H9 (cell line): Measurements from ENCODE around the gene ZNF444. TPM values are rescaled to one million over a fixed set of nuclear protein-coding genes. Genes with fewer than 3 reads are reported as not detected.

ENCODE experiments used
- DNase-seq: peaks from one replicate; pipeline ENCODE4 v3.0.0-alpha.2; 2017
- H2AFZ ChIP-seq: one replicate; pipeline ENCODE4 v1.6.1; 2013; ENCODE audit warnings: mild to moderate bottlenecking, low read length, control low read depth, moderate library complexity
- H2AK5ac ChIP-seq: 2 replicates; pipeline ENCODE4 v1.6.1; 2013; ENCODE audit warnings: low read length, control low read depth, mixed read lengths; ENCODE audit not compliant: insufficient read length
- H2BK120ac ChIP-seq: one replicate; pipeline ENCODE4 v1.6.1; 2013; ENCODE audit warnings: low read depth, mild to moderate bottlenecking, low read length, control low read depth, inconsistent platforms; ENCODE audit not compliant: poor library complexity, severe bottlenecking
- H2BK12ac ChIP-seq: 2 replicates; pipeline ENCODE4 v1.6.1; 2013; ENCODE audit warnings: low read length, control low read depth, mixed read lengths, low read depth; ENCODE audit not compliant: insufficient read length
- H2BK15ac ChIP-seq: 2 replicates; pipeline ENCODE4 v1.6.1; 2013; ENCODE audit warnings: low read depth, low read length, control low read depth
- H2BK20ac ChIP-seq: one replicate; pipeline ENCODE4 v1.6.1; 2013; ENCODE audit warnings: low read depth, mild to moderate bottlenecking, low read length, control low read depth, inconsistent platforms; ENCODE audit not compliant: poor library complexity, severe bottlenecking
- H2BK5ac ChIP-seq: 2 replicates; pipeline ENCODE4 v1.6.1; 2013; ENCODE audit warnings: low read length, control low read depth, mixed read lengths; ENCODE audit not compliant: insufficient read length
- H3K14ac ChIP-seq: 2 replicates; pipeline ENCODE4 v1.6.1; 2013; ENCODE audit warnings: low read length, control low read depth; ENCODE audit not compliant: insufficient read depth
- H3K18ac ChIP-seq: 2 replicates; pipeline ENCODE4 v1.6.1; 2013; ENCODE audit warnings: low read depth, mild to moderate bottlenecking, mixed read lengths, low read length, control low read depth; ENCODE audit not compliant: insufficient read length
- H3K23ac ChIP-seq: 2 replicates; pipeline ENCODE4 v1.6.1; 2013; ENCODE audit warnings: low read length, control low read depth, mixed read lengths, low read depth; ENCODE audit not compliant: insufficient read length
- H3K23me2 ChIP-seq: 2 replicates; pipeline ENCODE4 v1.6.1; 2013; ENCODE audit warnings: low read depth, mild to moderate bottlenecking, mixed read lengths, low read length, control low read depth; ENCODE audit not compliant: insufficient read length, poor library complexity, severe bottlenecking
- H3K27ac ChIP-seq: 2 replicates; pipeline ENCODE4 v1.5.1; 2013; ENCODE audit warnings: low read length, control low read depth, mixed read lengths, low read depth; ENCODE audit not compliant: insufficient read length
- H3K27me3 ChIP-seq: 2 replicates; pipeline ENCODE4 v1.6.1; 2013; ENCODE audit warnings: low read length, control low read depth, inconsistent platforms; ENCODE audit not compliant: insufficient read depth
- H3K4ac ChIP-seq: 2 replicates; pipeline ENCODE4 v1.6.1; 2013; ENCODE audit warnings: low read depth, mild to moderate bottlenecking, control low read depth, inconsistent platforms, low read length, moderate library complexity
- H3K4me1 ChIP-seq: 2 replicates; pipeline ENCODE4 v1.6.1; 2013; ENCODE audit warnings: low read length, control low read depth, inconsistent platforms; ENCODE audit not compliant: insufficient read depth
- H3K4me2 ChIP-seq: 2 replicates; pipeline ENCODE4 v1.6.1; 2013; ENCODE audit warnings: low read length, control low read depth, mixed read lengths; ENCODE audit not compliant: insufficient read length, insufficient read depth
- H3K56ac ChIP-seq: 2 replicates; pipeline ENCODE4 v1.6.1; 2013; ENCODE audit warnings: low read depth, mild to moderate bottlenecking, mixed read lengths, low read length, control low read depth; ENCODE audit not compliant: insufficient read length
- H3K79me1 ChIP-seq: 2 replicates; pipeline ENCODE4 v1.6.1; 2013; ENCODE audit warnings: low read depth, mild to moderate bottlenecking, moderate library complexity, low read length, control low read depth, inconsistent platforms; ENCODE audit not compliant: insufficient read depth, poor library complexity, severe bottlenecking
- H3K79me2 ChIP-seq: 2 replicates; pipeline ENCODE4 v1.6.1; 2013; ENCODE audit warnings: low read length, control low read depth, inconsistent platforms; ENCODE audit not compliant: insufficient read depth
- H3K9ac ChIP-seq: 2 replicates; pipeline ENCODE4 v1.6.1; 2013; ENCODE audit warnings: low read length, control low read depth, mixed read lengths; ENCODE audit not compliant: insufficient read length; ENCODE audit errors: extremely low read depth
- H3K9me3 ChIP-seq: one replicate; pipeline ENCODE4 v1.6.1; 2013; ENCODE audit warnings: low read depth, low read length, inconsistent platforms; ENCODE audit not compliant: control insufficient read depth
- H3T11ph ChIP-seq: one replicate; pipeline ENCODE4 v1.6.1; 2013; ENCODE audit warnings: mild to moderate bottlenecking, low read length, control low read depth, inconsistent platforms
- H4K20me1 ChIP-seq: one replicate; pipeline ENCODE4 v1.6.1; 2013; ENCODE audit not compliant: control insufficient read depth, insufficient read length, insufficient read depth
- H4K5ac ChIP-seq: 2 replicates; pipeline ENCODE4 v1.6.1; 2013; ENCODE audit warnings: low read depth, mild to moderate bottlenecking, mixed read lengths, low read length, control low read depth; ENCODE audit not compliant: insufficient read length
- H4K8ac ChIP-seq: replicated peaks from 2 replicates; pipeline ENCODE4 v1.6.1; 2013; ENCODE audit warnings: low read length, control low read depth, mixed read lengths, low read depth; ENCODE audit not compliant: insufficient read length
- H4K91ac ChIP-seq: 2 replicates; pipeline ENCODE4 v1.6.1; 2013; ENCODE audit warnings: low read depth, mild to moderate bottlenecking, moderate library complexity, mixed read lengths, low read length, control low read depth; ENCODE audit not compliant: insufficient read length
- H3K27ac Mint-ChIP-seq, 3 experiments: 2 replicates in 2 of 3; 3 replicates in 1 of 3; pipeline ENCODE4 v1.8.0; 2020 to 2021; ENCODE audit warnings: mixed read lengths in 3 of 3, mild to moderate bottlenecking in 1 of 3, moderate library complexity in 1 of 3
- H3K27me3 Mint-ChIP-seq: 2 replicates; pipeline ENCODE4 v1.8.0; 2021; ENCODE audit warnings: low read depth, mild to moderate bottlenecking, moderate library complexity, mixed read lengths
- H3K36me3 Mint-ChIP-seq, 3 experiments: 2 replicates in 2 of 3; 3 replicates in 1 of 3; pipeline ENCODE4 v1.8.0; 2020 to 2021; ENCODE audit warnings: low read depth in 3 of 3, mixed read lengths in 3 of 3; ENCODE audit not compliant: insufficient read depth in 1 of 3
- H3K4me1 Mint-ChIP-seq, 2 experiments: 2 replicates each; pipeline ENCODE4 v1.8.0; 2020; ENCODE audit warnings: mixed read lengths in 2 of 2
- H3K4me3 Mint-ChIP-seq, 2 experiments: 2 replicates in 1 of 2; 3 replicates in 1 of 2; pipeline ENCODE4 v1.8.0; 2020 to 2021; ENCODE audit warnings: mild to moderate bottlenecking in 2 of 2, mixed read lengths in 2 of 2, moderate library complexity in 1 of 2
- H3K9me3 Mint-ChIP-seq, 2 experiments: 2 replicates in 1 of 2; 3 replicates in 1 of 2; pipeline ENCODE4 v1.8.0; 2020; ENCODE audit warnings: mild to moderate bottlenecking in 2 of 2, mixed read lengths in 2 of 2, moderate library complexity in 1 of 2
- CTCF ChIP-seq: fragments of 200-600 bp; sonication (generic); conservative IDR thresholded peaks from 3 replicates; pipeline ENCODE4 v1.8.0; 2021; ENCODE audit warnings: antibody characterized with exemption, mild to moderate bottlenecking
- WGBS: extraction: QIAGEN DNeasy Blood & Tissue Kit; methylation state at CpG from one replicate; pipeline ENCODE4 v1.1.7; 2013; ENCODE audit warnings: missing lambda C conversion rate, low lambda C conversion rate, mixed read lengths; ENCODE audit not compliant: insufficient read length; ENCODE audit errors: extremely low coverage; 5-methylcytosine and 5-hydroxymethylcytosine counted together
- total RNA-seq: library from RNA; stranded (reverse); gene quantifications from 2 replicates; pipeline ENCODE4 v1.2.1, GENCODE V29; 2021

The ZNF444 gene
- total RNA-seq, 1 experiment from 2014 or later = 49.7 TPM

GRCh38 chr19:56123266-56123891 lies 17.7 kb upstream of the ZNF444 start:
- WGBS = no CpG with 5 or more reads among the region's 16 CpGs
- H3K9me3 ChIP-seq = no peaks in the 10 kb centered on the region
- DNase-seq = no peak
- H3K4me1 ChIP-seq = peaks cover 2% of the 10 kb centered on the region; the same call in 1 of the 2 replicates
- H3T11ph ChIP-seq = no peak overlapping the region
- no peak for TF ChIP-seq CTCF
- H3K4ac ChIP-seq = no peak overlapping the region
- H3K27me3 ChIP-seq = no peaks in the 10 kb centered on the region; the same call in 1 of the 2 replicates
- Mint-ChIP-seq H3K4me3 (no peak overlapping the region), H3K4me1 (peaks cover 21% of the 10 kb centered on the region in 2 experiments), H3K27ac (no peak overlapping the region), H3K9me3 (peaks cover 0 to 1% of the 10 kb centered on the region in 2 experiments; a peak in 2 of 5 replicates), H3K27me3 (no peaks in the 10 kb centered on the region; the same call in 1 of the 2 replicates), H3K36me3 (peaks cover 5 to 11% (median 7%) of the 10 kb centered on the region in 3 experiments; a peak in 6 of 7 replicates)
- H4K91ac ChIP-seq = no peak overlapping the region
- H3K56ac ChIP-seq = no peak overlapping the region
- no peak overlapping the region for H2BK120ac ChIP-seq
- no peak overlapping the region for H2BK15ac ChIP-seq
- H3K18ac ChIP-seq = no peak overlapping the region
- H2BK5ac ChIP-seq = no peak overlapping the region
- peaks cover 7% of the 10 kb centered on the region for H3K23me2 ChIP-seq
- no peak overlapping the region for H3K4me2 ChIP-seq
- no peak overlapping the region for H3K14ac ChIP-seq
- H3K27ac ChIP-seq = no peak overlapping the region
- H4K20me1 ChIP-seq = no peaks in the 10 kb centered on the region
- no peak overlapping the region for H3K23ac ChIP-seq
- no peak overlapping the region for H3K9ac ChIP-seq
- peaks cover 20% of the 10 kb centered on the region for H3K79me2 ChIP-seq
- H2BK12ac ChIP-seq = no peak overlapping the region
- no peak overlapping the region for H2AK5ac ChIP-seq
- no peak overlapping the region for H2AFZ ChIP-seq
- no peak overlapping the region for H4K5ac ChIP-seq
- no peak overlapping the region for H4K8ac ChIP-seq
- H2BK20ac ChIP-seq = no peak overlapping the region
- H3K79me1 ChIP-seq = peaks cover 8% of the 10 kb centered on the region
